IMR-90 (cell line): Measurements from ENCODE around the gene ETS1. TPM values are rescaled to one million over a fixed set of nuclear protein-coding genes. Genes with fewer than 3 reads are reported as not detected.

Source experiments
- ATAC-seq: fragments of 200-7000 bp; cut with Tn5 transposase; 2 replicates; pipeline ENCODE4 v1.9.1; 2020; ENCODE audit warnings: low read depth, mild to moderate bottlenecking, moderate library complexity
- BruUV-seq: library from RNA; stranded (reverse); fragments of 400-500 nt; replicated peaks from 2 replicates; lab custom pipeline; 2021; lab: Mats Ljungman, UMichigan
- CTCF ChIA-PET: fragments of 300-600 bp; formaldehyde crosslinking; extraction: SDS; loops from one replicate; lab custom pipeline; 2021; ENCODE audit warnings: antibody characterized with exemption; lab: Yijun Ruan, JAX
- POLR2A ChIA-PET: fragments of 300-600 bp; sonication (Branson Sonifier 250); formaldehyde crosslinking; loops from one replicate; lab custom pipeline; 2022; ENCODE audit warnings: antibody characterized with exemption; ENCODE audit not compliant: unreplicated experiment; lab: Charles Lee
- DNase-seq: peaks from one replicate; pipeline ENCODE4 v3.0.0; 2013
- H2AFZ ChIP-seq: replicated peaks from 2 replicates; pipeline ENCODE3; 2013; ENCODE audit warnings: low read length, mild to moderate bottlenecking; ENCODE audit not compliant: poor library complexity
- H2AK5ac ChIP-seq: 2 replicates; pipeline ENCODE4 v1.6.1; 2013; ENCODE audit warnings: low read depth, low read length, inconsistent platforms
- H2AK9ac ChIP-seq: replicated peaks from 2 replicates; pipeline ENCODE3; 2013; ENCODE audit warnings: mild to moderate bottlenecking, low read depth, low read length, moderate library complexity; ENCODE audit not compliant: poor library complexity
- H2BK120ac ChIP-seq: 2 replicates; pipeline ENCODE4 v1.6.1; 2013; ENCODE audit warnings: low read depth, low read length, inconsistent platforms
- H2BK15ac ChIP-seq: 3 replicates; pipeline ENCODE4 v1.6.1; 2013; ENCODE audit warnings: low read depth, low read length, inconsistent platforms
- H2BK20ac ChIP-seq: 2 replicates; pipeline ENCODE4 v1.6.1; 2013; ENCODE audit warnings: low read depth, mild to moderate bottlenecking, inconsistent platforms, low read length, moderate library complexity
- H2BK5ac ChIP-seq: 2 replicates; pipeline ENCODE4 v1.6.1; 2013; ENCODE audit warnings: mild to moderate bottlenecking, low read depth, low read length, inconsistent platforms; ENCODE audit not compliant: poor library complexity, severe bottlenecking
- H3K14ac ChIP-seq: replicated peaks from 2 replicates; pipeline ENCODE4 v1.6.1; 2013; ENCODE audit warnings: low read depth, low read length, inconsistent platforms
- H3K18ac ChIP-seq: 2 replicates; pipeline ENCODE4 v1.6.1; 2013; ENCODE audit warnings: low read depth, low read length, control low read depth
- H3K23ac ChIP-seq: 2 replicates; pipeline ENCODE4 v1.6.1; 2013; ENCODE audit warnings: low read depth, low read length, inconsistent platforms
- H3K27ac ChIP-seq: 2 replicates; pipeline ENCODE4 v1.5.1; 2013; ENCODE audit warnings: mild to moderate bottlenecking, control low read depth, low read length; ENCODE audit not compliant: insufficient read depth
- H3K27me3 ChIP-seq: 2 replicates; pipeline ENCODE4 v1.6.1; 2013; ENCODE audit warnings: low read length; ENCODE audit not compliant: control insufficient read depth, insufficient read depth
- H3K36me3 ChIP-seq: 2 replicates; pipeline ENCODE4 v1.6.1; 2013; ENCODE audit warnings: low read length, mixed read lengths; ENCODE audit not compliant: control insufficient read depth, insufficient read depth
- H3K4ac ChIP-seq: 2 replicates; pipeline ENCODE4 v1.6.1; 2013; ENCODE audit warnings: low read depth, low read length, inconsistent platforms
- H3K4me1 ChIP-seq: 2 replicates; pipeline ENCODE4 v1.6.1; 2013; ENCODE audit warnings: low read length, mixed read lengths; ENCODE audit not compliant: control insufficient read depth, insufficient read depth
- H3K4me2 ChIP-seq: 2 replicates; pipeline ENCODE4 v1.6.1; 2013; ENCODE audit warnings: low read depth, mild to moderate bottlenecking, control low read depth, low read length, moderate library complexity
- H3K4me3 ChIP-seq: 2 replicates; pipeline ENCODE4 v1.5.1; 2013; ENCODE audit warnings: low read depth, mild to moderate bottlenecking, control low read depth, low read length, moderate library complexity; ENCODE audit not compliant: insufficient read depth
- H3K56ac ChIP-seq: 2 replicates; pipeline ENCODE4 v1.6.1; 2013; ENCODE audit warnings: low read length, inconsistent platforms; ENCODE audit not compliant: insufficient read depth; ENCODE audit errors: extremely low read depth
- H3K79me1 ChIP-seq, 2 experiments: 2 replicates each; pipeline ENCODE4 v1.6.1; 2013; ENCODE audit warnings: low read length in 2 of 2, inconsistent platforms in 1 of 2, low read depth in 1 of 2
- H3K9ac ChIP-seq: 2 replicates; pipeline ENCODE4 v1.6.1; 2013; ENCODE audit warnings: low read depth, low read length, control low read depth
- H3K9me1 ChIP-seq: 2 replicates; pipeline ENCODE4 v1.6.1; 2013; ENCODE audit warnings: low read length, inconsistent platforms; ENCODE audit not compliant: insufficient read depth
- H3K9me3 ChIP-seq: 2 replicates; pipeline ENCODE4 v1.6.1; 2013; ENCODE audit warnings: low read length; ENCODE audit not compliant: control insufficient read depth, insufficient read depth
- H4K20me1 ChIP-seq: 2 replicates; pipeline ENCODE4 v1.6.1; 2013; ENCODE audit warnings: low read length, inconsistent platforms; ENCODE audit not compliant: insufficient read depth
- H4K5ac ChIP-seq: 2 replicates; pipeline ENCODE4 v1.6.1; 2013; ENCODE audit warnings: mild to moderate bottlenecking, low read depth, low read length, control low read depth
- H4K8ac ChIP-seq, 2 experiments: 2 replicates each; pipeline ENCODE4 v1.6.1; 2013; ENCODE audit warnings: low read depth in 2 of 2, low read length in 2 of 2, control low read depth in 1 of 2, inconsistent platforms in 1 of 2
- H4K91ac ChIP-seq: 2 replicates; pipeline ENCODE4 v1.6.1; 2013; ENCODE audit warnings: low read depth, low read length, inconsistent platforms; ENCODE audit not compliant: insufficient read depth
- NFE2L2 ChIP-seq: fragments of 150-350 bp; IDR thresholded peaks from 2 replicates; pipeline ENCODE4 v1.6.1; 2016; ENCODE audit warnings: low read depth, mild to moderate bottlenecking, low read length
- RAD21 ChIP-seq: IDR thresholded peaks from 2 replicates; pipeline ENCODE4 v1.6.1; 2012; ENCODE audit warnings: low read length, improper control_type of control experiment
- WGBS, 2 experiments: methylation state at CpG; one replicate each; pipeline versions ENCODE4 v1.1.5 to v1.1.7; 2013; ENCODE audit warnings: missing lambda C conversion rate in 2 of 2; ENCODE audit not compliant: insufficient read length in 1 of 2; ENCODE audit errors: extremely low coverage in 2 of 2; 5-methylcytosine and 5-hydroxymethylcytosine counted together
- dilution Hi-C: fragments of 300-500 bp; cut with HindIII; formaldehyde crosslinking; loops from one replicate; pipeline ENCODE4 v1.14.3; 2018; ENCODE audit warnings: low sequenced_read_pairs; ENCODE audit not compliant: unreplicated experiment
- in situ Hi-C: fragments of 300-500 bp; cut with MboI; formaldehyde crosslinking; loops from 3 replicates; pipeline ENCODE4 v1.14.3; 2019; ENCODE audit warnings: low sequenced_read_pairs, inconsistent platforms, mixed read lengths
- intact Hi-C: fragments of 100-400 bp; cut with micrococcal nuclease; formaldehyde crosslinking; loops from 2 replicates; pipeline ENCODE4 v1.10.0; 2022
- polyA plus RNA-seq, 3 experiments: library from polyadenylated mRNA; depleted of rRNA; stranded (reverse); fragments of >200 nt; gene quantifications; 2 replicates each; pipeline ENCODE4 v1.2.3, GENCODE V29; 2012; ENCODE audit warnings: low replicate concordance in 1 of 3
- total RNA-seq: library from RNA; depleted of rRNA; stranded (reverse); fragments of >200 nt; gene quantifications from 2 replicates; pipeline ENCODE4 v1.2.3, GENCODE V29; 2012

The ETS1 gene
- total and polyA plus RNA-seq, 2 of the 4 experiments (the other 2 are of a cell fraction), result 41.2 to 56.3 TPM

- no peak overlapping the region for H2AFZ ChIP-seq
- ChIA-PET CTCF (no interaction called here), POLR2A (no interaction called here)
- H3K36me3 ChIP-seq, result no peaks in the 10 kb centered on the region
- no peak overlapping the region for H3K14ac ChIP-seq
- H3K4me2 ChIP-seq, result no peak overlapping the region
- H4K8ac ChIP-seq, result no peak overlapping the region
- peaks cover 6% of the 10 kb centered on the region; the same call in 1 of the 2 replicates for H3K27me3 ChIP-seq
- no TSS peak for BruUV-seq
- H3K4me3 ChIP-seq, result no peak overlapping the region
- intact Hi-C loops (no loop called here), in situ Hi-C loops (no loop called here), dilution Hi-C loops (no loop called here)
- no peak overlapping the region for H2AK5ac ChIP-seq
- H3K9me1 ChIP-seq, result no peaks in the 10 kb centered on the region
- no peak overlapping the region for H4K91ac ChIP-seq
- H2BK120ac ChIP-seq, result no peak overlapping the region
- H3K4me1 ChIP-seq, result peaks cover 2% of the 10 kb centered on the region; the same call in 1 of the 2 replicates
- no peak overlapping the region for H3K9ac ChIP-seq
- no peak overlapping the region for H3K18ac ChIP-seq
- no peak overlapping the region for H2BK5ac ChIP-seq
- no peak overlapping the region for H3K23ac ChIP-seq
- no peak for TF ChIP-seq RAD21
- TF ChIP-seq NFE2L2, result no peak
- no peak for ATAC-seq
- no peak overlapping the region for H3K27ac ChIP-seq
- no peak overlapping the region for H2BK15ac ChIP-seq
- no peaks in the 10 kb centered on the region for H4K20me1 ChIP-seq
- no peak overlapping the region for H3K56ac ChIP-seq
- WGBS, 2 experiments, result 35% methylated on average over 2 of the region's 6 CpGs; no CpG with 5 or more reads in 1 of the 2 experiments
- no peaks in the 10 kb centered on the region for H3K79me1 ChIP-seq
- H3K9me3 ChIP-seq, result no peaks in the 10 kb centered on the region
- no peak overlapping the region for H2AK9ac ChIP-seq
- H4K5ac ChIP-seq, result no peak overlapping the region
- no peak for DNase-seq
- no peak overlapping the region for H2BK20ac ChIP-seq
- no peak overlapping the region for H3K4ac ChIP-seq
Observed at GRCh38 chr11:128540469-128540868, 46.9 kb downstream of the ETS1 start.
